Esophagus squamous epithelium (tissue), 4 donors: ENCODE measurements around the gene ZNF79.

ENCODE experiments used
- POLR2A ChIP-seq, 4 donors: fragments of 450-650 bp; IDR thresholded peaks; one replicate each; pipeline ENCODE4 v1.6.1; 2017; ENCODE audit warnings: antibody characterized with exemption in 4 of 4, mild to moderate bottlenecking in 4 of 4, moderate library complexity in 3 of 4
- TF ChIP-seq, protein P1 (sequence below), 6 experiments: fragments of 450-650 bp in 4 of 6; fragments of 200-600 bp in 2 of 6; sonication (generic) in 2 of 6; IDR thresholded peaks; one replicate each; pipeline ENCODE4 v1.5.1; 2016 to 2019; ENCODE audit warnings: antibody characterized with exemption in 6 of 6, mild to moderate bottlenecking in 4 of 6, moderate library complexity in 4 of 6

DNA sequence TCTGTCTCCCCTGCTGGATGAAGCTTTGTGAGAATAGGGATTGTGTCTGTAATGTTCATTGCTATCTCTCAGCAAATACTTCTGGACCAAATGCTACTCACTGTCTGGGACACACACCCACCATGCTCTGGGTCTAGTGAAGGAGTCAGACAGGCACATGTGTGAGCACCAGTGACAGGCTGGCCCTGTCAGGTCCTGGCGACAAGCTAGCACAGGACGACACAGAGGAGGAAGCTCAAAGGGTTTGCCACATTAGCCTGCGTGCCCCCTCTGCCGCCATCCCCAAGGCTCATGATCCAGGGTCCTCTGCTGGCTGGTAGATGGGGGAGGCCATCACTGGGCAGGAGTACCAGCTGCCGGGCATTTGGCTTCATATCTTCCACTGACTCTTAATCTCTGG lies 50.4 kb downstream of the ZNF79 start:
- TF ChIP-seq POLR2A (IDR thresholded peaks at IDR 0.05): no peak
- TF ChIP-seq, protein P1, sequence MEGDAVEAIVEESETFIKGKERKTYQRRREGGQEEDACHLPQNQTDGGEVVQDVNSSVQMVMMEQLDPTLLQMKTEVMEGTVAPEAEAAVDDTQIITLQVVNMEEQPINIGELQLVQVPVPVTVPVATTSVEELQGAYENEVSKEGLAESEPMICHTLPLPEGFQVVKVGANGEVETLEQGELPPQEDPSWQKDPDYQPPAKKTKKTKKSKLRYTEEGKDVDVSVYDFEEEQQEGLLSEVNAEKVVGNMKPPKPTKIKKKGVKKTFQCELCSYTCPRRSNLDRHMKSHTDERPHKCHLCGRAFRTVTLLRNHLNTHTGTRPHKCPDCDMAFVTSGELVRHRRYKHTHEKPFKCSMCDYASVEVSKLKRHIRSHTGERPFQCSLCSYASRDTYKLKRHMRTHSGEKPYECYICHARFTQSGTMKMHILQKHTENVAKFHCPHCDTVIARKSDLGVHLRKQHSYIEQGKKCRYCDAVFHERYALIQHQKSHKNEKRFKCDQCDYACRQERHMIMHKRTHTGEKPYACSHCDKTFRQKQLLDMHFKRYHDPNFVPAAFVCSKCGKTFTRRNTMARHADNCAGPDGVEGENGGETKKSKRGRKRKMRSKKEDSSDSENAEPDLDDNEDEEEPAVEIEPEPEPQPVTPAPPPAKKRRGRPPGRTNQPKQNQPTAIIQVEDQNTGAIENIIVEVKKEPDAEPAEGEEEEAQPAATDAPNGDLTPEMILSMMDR (IDR thresholded peaks at IDR 0.05): no peak
